Measurements from ENCODE around the gene MLXIPL. TPM values are rescaled to one million over a fixed set of nuclear protein-coding genes. Genes with fewer than 3 reads are reported as not detected.
A peak's percentile ranks its signal among the peaks of the same experiment; 100 is the strongest.
"Not testable (repeated sequence)": the region's sequence is repeated elsewhere in the genome, so short reads cannot be mapped to it uniquely, and the experiment has no call there.

Gene MLXIPL
- total RNA-seq, 4 donors from 2014 or later, result 7.7 to 56.2 (median 17.5) TPM

- no peak for TF ChIP-seq CTCF (IDR thresholded peaks at IDR 0.05)
- peaks cover 0 to 9% (median 0%) of the 10 kb centered on the region in 3 donors for H3K4me1 ChIP-seq
- H3K36me3 ChIP-seq, result no peaks in the 10 kb centered on the region
- H3K27ac ChIP-seq, result no peak overlapping the region
- H3K27me3 ChIP-seq, result peaks cover 54% of the 10 kb centered on the region
- H3K4me3 ChIP-seq, result no peak overlapping the region
- WGBS, 2 donors (ENCODE audit: low coverage in 1 of 2), result 48 to 71% methylated on average over 4 of the region's 4 CpGs
- ATAC-seq, result no peak
- no peaks in the 10 kb centered on the region for H3K9me3 ChIP-seq
Observed at GRCh38 chr7:73615886-73616285, 8.4 kb downstream of the MLXIPL start.

- WGBS, 2 donors (ENCODE audit: low coverage in 1 of 2), result 89 to 100% methylated on average over 1 to 7 of the region's 10 CpGs
- H3K36me3 ChIP-seq, result not testable (repeated sequence)
Observed at GRCh38 chr7:73614937-73615336, 9.4 kb downstream of the MLXIPL start.

GRCh38 chr7:73613954-73614735 is 10.2 kb downstream of the MLXIPL start:
- Histone ChIP-seq H3K9me3 (no peaks in the 10 kb centered on the region), H3K27me3 (peaks cover 61% of the 10 kb centered on the region), H3K4me3 (no peak overlapping the region), H3K27ac (peak overlapping the region in 1 of 4 donors; percentile 24), H3K36me3 (no peaks in the 10 kb centered on the region), H3K4me1 (peaks cover 0 to 9% (median 0%) of the 10 kb centered on the region in 3 donors)
- TF ChIP-seq CTCF (IDR thresholded peaks at IDR 0.05) (no peak), EP300 (IDR thresholded peaks at IDR 0.05) (no peak), POLR2A (IDR thresholded peaks at IDR 0.05) (no peak), POLR2AphosphoS5 (IDR thresholded peaks at IDR 0.05) (no peak)
- WGBS, 2 donors (ENCODE audit: low coverage in 1 of 2), result 46 to 61% methylated on average over 9 to 10 of the region's 14 CpGs
- ATAC-seq, result no peak

More at GRCh38 chr7:73614937-73615336, 9.4 kb downstream of the MLXIPL start:
- ATAC-seq, H3K4me3 ChIP-seq, H3K4me1 ChIP-seq, H3K9me3 ChIP-seq, H3K27ac ChIP-seq: not testable (repeated sequence)
- H3K27me3 ChIP-seq, result peaks cover 61% of the 10 kb centered on the region

GRCh38 chr7:73612598-73613269 is 11.6 kb downstream of the MLXIPL start:
- H3K4me3 ChIP-seq, result no peak overlapping the region
- H3K4me1 ChIP-seq, result peaks cover 0 to 9% (median 0%) of the 10 kb centered on the region in 3 donors
- peak overlapping the region in 2 of 4 donors; percentile 47 to 51 for H3K27ac ChIP-seq
- H3K27me3 ChIP-seq, result peaks cover 61% of the 10 kb centered on the region
- no peaks in the 10 kb centered on the region for H3K9me3 ChIP-seq
- H3K36me3 ChIP-seq, result no peaks in the 10 kb centered on the region
- 0 to 13% methylated on average over 2 to 6 of the region's 11 CpGs for WGBS, 2 donors (ENCODE audit: low coverage in 1 of 2)
- TF ChIP-seq EP300 (IDR thresholded peaks at IDR 0.05) (no peak), CTCF (IDR thresholded peaks at IDR 0.05) (no peak)
- no peak for ATAC-seq

- WGBS, 2 donors (ENCODE audit: low coverage in 1 of 2), result 71 to 78% methylated on average over 3 to 5 of the region's 11 CpGs
- Histone ChIP-seq H3K4me3 (no peak overlapping the region), H3K36me3 (no peaks in the 10 kb centered on the region), H3K27me3 (peaks cover 72% of the 10 kb centered on the region), H3K9me3 (no peaks in the 10 kb centered on the region), H3K27ac (no peak overlapping the region), H3K4me1 (peaks cover 0 to 19% (median 3%) of the 10 kb centered on the region in 3 donors)
- ATAC-seq, result no peak
- TF ChIP-seq POLR2A (IDR thresholded peaks at IDR 0.05) (no peak), EP300 (IDR thresholded peaks at IDR 0.05) (no peak), POLR2AphosphoS5 (IDR thresholded peaks at IDR 0.05) (no peak), CTCF (IDR thresholded peaks at IDR 0.05) (no peak)
Observed at GRCh38 chr7:73611017-73611555, 13.2 kb downstream of the MLXIPL start.

Measured in gastroesophageal sphincter (tissue), 4 donors.